IMR-90 (cell line): Measurements from ENCODE around the gene TRIM24. TPM values are rescaled to one million over a fixed set of nuclear protein-coding genes. Genes with fewer than 3 reads are reported as not detected.

Experiments
- ATAC-seq: fragments of 200-7000 bp; cut with Tn5 transposase; 2 replicates; pipeline ENCODE4 v1.9.1; 2020; ENCODE audit warnings: low read depth, mild to moderate bottlenecking, moderate library complexity
- BruUV-seq: library from RNA; stranded (reverse); fragments of 400-500 nt; replicated peaks from 2 replicates; lab custom pipeline; 2021; lab: Mats Ljungman, UMichigan
- CTCF ChIA-PET: fragments of 300-600 bp; formaldehyde crosslinking; extraction: SDS; loops from one replicate; lab custom pipeline; 2021; ENCODE audit warnings: antibody characterized with exemption; lab: Yijun Ruan, JAX
- POLR2A ChIA-PET: fragments of 300-600 bp; sonication (Branson Sonifier 250); formaldehyde crosslinking; loops from one replicate; lab custom pipeline; 2022; ENCODE audit warnings: antibody characterized with exemption; ENCODE audit not compliant: unreplicated experiment; lab: Charles Lee
- DNase-seq: peaks from one replicate; pipeline ENCODE4 v3.0.0; 2013
- H2AFZ ChIP-seq: replicated peaks from 2 replicates; pipeline ENCODE3; 2013; ENCODE audit warnings: low read length, mild to moderate bottlenecking; ENCODE audit not compliant: poor library complexity
- H2AK5ac ChIP-seq: 2 replicates; pipeline ENCODE4 v1.6.1; 2013; ENCODE audit warnings: low read depth, low read length, inconsistent platforms
- H2AK9ac ChIP-seq: replicated peaks from 2 replicates; pipeline ENCODE3; 2013; ENCODE audit warnings: mild to moderate bottlenecking, low read depth, low read length, moderate library complexity; ENCODE audit not compliant: poor library complexity
- H2BK120ac ChIP-seq: 2 replicates; pipeline ENCODE4 v1.6.1; 2013; ENCODE audit warnings: low read depth, low read length, inconsistent platforms
- H2BK15ac ChIP-seq: 3 replicates; pipeline ENCODE4 v1.6.1; 2013; ENCODE audit warnings: low read depth, low read length, inconsistent platforms
- H2BK20ac ChIP-seq: 2 replicates; pipeline ENCODE4 v1.6.1; 2013; ENCODE audit warnings: low read depth, mild to moderate bottlenecking, inconsistent platforms, low read length, moderate library complexity
- H2BK5ac ChIP-seq: 2 replicates; pipeline ENCODE4 v1.6.1; 2013; ENCODE audit warnings: mild to moderate bottlenecking, low read depth, low read length, inconsistent platforms; ENCODE audit not compliant: poor library complexity, severe bottlenecking
- H3K14ac ChIP-seq: replicated peaks from 2 replicates; pipeline ENCODE4 v1.6.1; 2013; ENCODE audit warnings: low read depth, low read length, inconsistent platforms
- H3K18ac ChIP-seq: 2 replicates; pipeline ENCODE4 v1.6.1; 2013; ENCODE audit warnings: low read depth, low read length, control low read depth
- H3K23ac ChIP-seq: 2 replicates; pipeline ENCODE4 v1.6.1; 2013; ENCODE audit warnings: low read depth, low read length, inconsistent platforms
- H3K27ac ChIP-seq: 2 replicates; pipeline ENCODE4 v1.5.1; 2013; ENCODE audit warnings: mild to moderate bottlenecking, control low read depth, low read length; ENCODE audit not compliant: insufficient read depth
- H3K27me3 ChIP-seq: 2 replicates; pipeline ENCODE4 v1.6.1; 2013; ENCODE audit warnings: low read length; ENCODE audit not compliant: control insufficient read depth, insufficient read depth
- H3K36me3 ChIP-seq: 2 replicates; pipeline ENCODE4 v1.6.1; 2013; ENCODE audit warnings: low read length, mixed read lengths; ENCODE audit not compliant: control insufficient read depth, insufficient read depth
- H3K4ac ChIP-seq: 2 replicates; pipeline ENCODE4 v1.6.1; 2013; ENCODE audit warnings: low read depth, low read length, inconsistent platforms
- H3K4me1 ChIP-seq: 2 replicates; pipeline ENCODE4 v1.6.1; 2013; ENCODE audit warnings: low read length, mixed read lengths; ENCODE audit not compliant: control insufficient read depth, insufficient read depth
- H3K4me2 ChIP-seq: 2 replicates; pipeline ENCODE4 v1.6.1; 2013; ENCODE audit warnings: low read depth, mild to moderate bottlenecking, control low read depth, low read length, moderate library complexity
- H3K4me3 ChIP-seq: 2 replicates; pipeline ENCODE4 v1.5.1; 2013; ENCODE audit warnings: low read depth, mild to moderate bottlenecking, control low read depth, low read length, moderate library complexity; ENCODE audit not compliant: insufficient read depth
- H3K56ac ChIP-seq: 2 replicates; pipeline ENCODE4 v1.6.1; 2013; ENCODE audit warnings: low read length, inconsistent platforms; ENCODE audit not compliant: insufficient read depth; ENCODE audit errors: extremely low read depth
- H3K79me1 ChIP-seq, 2 experiments: 2 replicates each; pipeline ENCODE4 v1.6.1; 2013; ENCODE audit warnings: low read length in 2 of 2, inconsistent platforms in 1 of 2, low read depth in 1 of 2
- H3K9ac ChIP-seq: 2 replicates; pipeline ENCODE4 v1.6.1; 2013; ENCODE audit warnings: low read depth, low read length, control low read depth
- H3K9me1 ChIP-seq: 2 replicates; pipeline ENCODE4 v1.6.1; 2013; ENCODE audit warnings: low read length, inconsistent platforms; ENCODE audit not compliant: insufficient read depth
- H3K9me3 ChIP-seq: 2 replicates; pipeline ENCODE4 v1.6.1; 2013; ENCODE audit warnings: low read length; ENCODE audit not compliant: control insufficient read depth, insufficient read depth
- H4K20me1 ChIP-seq: 2 replicates; pipeline ENCODE4 v1.6.1; 2013; ENCODE audit warnings: low read length, inconsistent platforms; ENCODE audit not compliant: insufficient read depth
- H4K5ac ChIP-seq: 2 replicates; pipeline ENCODE4 v1.6.1; 2013; ENCODE audit warnings: mild to moderate bottlenecking, low read depth, low read length, control low read depth
- H4K8ac ChIP-seq, 2 experiments: 2 replicates each; pipeline ENCODE4 v1.6.1; 2013; ENCODE audit warnings: low read depth in 2 of 2, low read length in 2 of 2, control low read depth in 1 of 2, inconsistent platforms in 1 of 2
- H4K91ac ChIP-seq: 2 replicates; pipeline ENCODE4 v1.6.1; 2013; ENCODE audit warnings: low read depth, low read length, inconsistent platforms; ENCODE audit not compliant: insufficient read depth
- BHLHE40 ChIP-seq: fragments of 150-350 bp; IDR thresholded peaks from 2 replicates; pipeline ENCODE4 v1.6.1; 2016; ENCODE audit warnings: mild to moderate bottlenecking, low read depth, low read length
- CEBPB ChIP-seq: IDR thresholded peaks from 2 replicates; pipeline ENCODE4 v1.6.1; 2012; ENCODE audit warnings: low read depth, low read length, improper control_type of control experiment
- CHD1 ChIP-seq: IDR thresholded peaks from 2 replicates; pipeline ENCODE4 v1.6.1; 2012; ENCODE audit warnings: low read depth, low read length, improper control_type of control experiment
- FOS ChIP-seq: fragments of 150-350 bp; IDR thresholded peaks from 2 replicates; pipeline ENCODE4 v1.6.1; 2016; ENCODE audit warnings: low read depth, low read length
- MAFK ChIP-seq: IDR thresholded peaks from 2 replicates; pipeline ENCODE4 v1.6.1; 2012; ENCODE audit warnings: low read depth, low read length, improper control_type of control experiment
- MXI1 ChIP-seq: IDR thresholded peaks from 2 replicates; pipeline ENCODE4 v1.6.1; 2012; ENCODE audit warnings: low read depth, mild to moderate bottlenecking, low read length, moderate library complexity, borderline replicate concordance
- NFE2L2 ChIP-seq: fragments of 150-350 bp; IDR thresholded peaks from 2 replicates; pipeline ENCODE4 v1.6.1; 2016; ENCODE audit warnings: low read depth, mild to moderate bottlenecking, low read length
- RAD21 ChIP-seq: IDR thresholded peaks from 2 replicates; pipeline ENCODE4 v1.6.1; 2012; ENCODE audit warnings: low read length, improper control_type of control experiment
- RCOR1 ChIP-seq: IDR thresholded peaks from 2 replicates; pipeline ENCODE4 v1.6.1; 2012; ENCODE audit warnings: mild to moderate bottlenecking, low read length, improper control_type of control experiment; ENCODE audit not compliant: insufficient replicate concordance
- RFX5 ChIP-seq: IDR thresholded peaks from 2 replicates; pipeline ENCODE4 v1.8.0; 2012; ENCODE audit warnings: low read depth, mild to moderate bottlenecking, low read length, moderate library complexity
- SMC3 ChIP-seq: fragments of 150-350 bp; IDR thresholded peaks from 2 replicates; pipeline ENCODE4 v1.6.1; 2016; ENCODE audit warnings: low read depth, mild to moderate bottlenecking, antibody characterized with exemption, low read length, moderate library complexity
- WGBS, 2 experiments: methylation state at CpG; one replicate each; pipeline versions ENCODE4 v1.1.5 to v1.1.7; 2013; ENCODE audit warnings: missing lambda C conversion rate in 2 of 2; ENCODE audit not compliant: insufficient read length in 1 of 2; ENCODE audit errors: extremely low coverage in 2 of 2; 5-methylcytosine and 5-hydroxymethylcytosine counted together
- dilution Hi-C: fragments of 300-500 bp; cut with HindIII; formaldehyde crosslinking; loops from one replicate; pipeline ENCODE4 v1.14.3; 2018; ENCODE audit warnings: low sequenced_read_pairs; ENCODE audit not compliant: unreplicated experiment
- in situ Hi-C: fragments of 300-500 bp; cut with MboI; formaldehyde crosslinking; loops from 3 replicates; pipeline ENCODE4 v1.14.3; 2019; ENCODE audit warnings: low sequenced_read_pairs, inconsistent platforms, mixed read lengths
- intact Hi-C: fragments of 100-400 bp; cut with micrococcal nuclease; formaldehyde crosslinking; loops from 2 replicates; pipeline ENCODE4 v1.10.0; 2022
- polyA plus RNA-seq, 3 experiments: library from polyadenylated mRNA; depleted of rRNA; stranded (reverse); fragments of >200 nt; gene quantifications; 2 replicates each; pipeline ENCODE4 v1.2.3, GENCODE V29; 2012; ENCODE audit warnings: low replicate concordance in 1 of 3
- total RNA-seq: library from RNA; depleted of rRNA; stranded (reverse); fragments of >200 nt; gene quantifications from 2 replicates; pipeline ENCODE4 v1.2.3, GENCODE V29; 2012
- TF ChIP-seq, protein P1 (sequence below): conservative IDR thresholded peaks from 2 replicates; pipeline ENCODE4 v1.5.1; 2012; ENCODE audit warnings: mild to moderate bottlenecking, low read depth, low read length, improper control_type of control experiment
- TF ChIP-seq, protein P2 (sequence below): fragments of 150-350 bp; IDR thresholded peaks from 2 replicates; pipeline ENCODE4 v1.6.1; 2016; ENCODE audit warnings: low read depth, mild to moderate bottlenecking, low read length, moderate library complexity, borderline replicate concordance
- TF ChIP-seq, protein P3 (sequence below): fragments of 150-350 bp; IDR thresholded peaks from 2 replicates; pipeline ENCODE4 v1.6.1; 2017; ENCODE audit warnings: mild to moderate bottlenecking, antibody characterized with exemption, low read length, low read depth

The TRIM24 gene
- total and polyA plus RNA-seq, 2 of the 4 experiments (the other 2 are of a cell fraction) = 4.1 to 5.7 TPM

DNA sequence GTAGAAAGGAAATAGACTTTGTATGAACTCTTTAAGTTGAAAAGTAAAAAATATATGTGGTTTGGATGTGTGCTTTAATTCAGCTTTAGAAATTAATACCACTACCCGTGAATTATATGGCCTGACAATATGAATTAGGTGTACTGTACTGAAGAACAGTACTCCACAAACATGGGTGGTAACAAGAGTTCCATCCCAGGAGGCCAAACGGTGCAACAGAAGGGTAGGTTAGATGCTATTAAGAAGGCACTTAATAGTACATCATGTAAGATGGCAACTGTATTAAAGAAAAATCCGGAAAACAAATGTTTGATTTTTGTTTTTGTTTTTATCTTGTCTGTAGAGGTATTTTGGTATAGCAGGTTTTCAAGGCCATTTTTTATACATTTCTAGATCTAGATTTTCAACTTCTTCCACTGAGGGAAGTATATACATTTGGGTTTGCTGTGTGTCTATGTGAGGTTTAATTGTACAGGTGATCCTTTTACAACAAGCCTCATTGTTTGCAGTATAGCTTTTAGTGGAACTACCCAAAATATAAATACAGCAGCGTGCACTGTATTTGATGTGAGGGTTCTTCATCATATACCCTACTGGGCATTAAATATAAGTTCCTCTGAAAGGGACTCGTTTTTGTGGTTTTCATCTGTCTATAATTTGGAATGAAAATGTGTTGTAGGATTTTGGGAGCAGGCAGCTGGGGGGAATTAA, 125.4 kb downstream of the TRIM24 start:
- Histone ChIP-seq H3K4ac (no peak overlapping the region), H4K5ac (no peak overlapping the region), H2AFZ (no peak overlapping the region), H4K20me1 (no peaks in the 10 kb centered on the region), H2BK15ac (no peak overlapping the region), H3K9me1 (no peaks in the 10 kb centered on the region), H3K56ac (no peak overlapping the region), H3K27ac (no peak overlapping the region), H2BK20ac (no peak overlapping the region), H2BK120ac (no peak overlapping the region), H3K36me3 (no peaks in the 10 kb centered on the region), H3K4me1 (no peaks in the 10 kb centered on the region), H2AK5ac (no peak overlapping the region), H3K79me1 (no peaks in the 10 kb centered on the region), H3K9me3 (no peaks in the 10 kb centered on the region), H3K9ac (no peak overlapping the region), H3K27me3 (no peaks in the 10 kb centered on the region), H3K18ac (no peak overlapping the region), H4K91ac (no peak overlapping the region), H3K4me2 (no peak overlapping the region), H3K4me3 (no peak overlapping the region), H2BK5ac (no peak overlapping the region), H3K14ac (no peak overlapping the region), H2AK9ac (no peak overlapping the region), H3K23ac (no peak overlapping the region), H4K8ac (no peak overlapping the region)
- CTCF ChIA-PET = no interaction called here
- intact Hi-C loops = no loop called here
- no peak for DNase-seq
- no CpG with 5 or more reads among the region's 5 CpGs for WGBS, 2 experiments
- POLR2A ChIA-PET = no interaction called here
- in situ Hi-C loops = no loop called here
- dilution Hi-C loops = no loop called here
- BruUV-seq = no TSS peak
- TF ChIP-seq SMC3 (no peak), FOS (no peak), RFX5 (no peak), MXI1 (no peak), CHD1 (no peak), RAD21 (no peak), BHLHE40 (no peak), MAFK (no peak), CEBPB (no peak), NFE2L2 (no peak), RCOR1 (no peak)
- TF ChIP-seq, protein P1, sequence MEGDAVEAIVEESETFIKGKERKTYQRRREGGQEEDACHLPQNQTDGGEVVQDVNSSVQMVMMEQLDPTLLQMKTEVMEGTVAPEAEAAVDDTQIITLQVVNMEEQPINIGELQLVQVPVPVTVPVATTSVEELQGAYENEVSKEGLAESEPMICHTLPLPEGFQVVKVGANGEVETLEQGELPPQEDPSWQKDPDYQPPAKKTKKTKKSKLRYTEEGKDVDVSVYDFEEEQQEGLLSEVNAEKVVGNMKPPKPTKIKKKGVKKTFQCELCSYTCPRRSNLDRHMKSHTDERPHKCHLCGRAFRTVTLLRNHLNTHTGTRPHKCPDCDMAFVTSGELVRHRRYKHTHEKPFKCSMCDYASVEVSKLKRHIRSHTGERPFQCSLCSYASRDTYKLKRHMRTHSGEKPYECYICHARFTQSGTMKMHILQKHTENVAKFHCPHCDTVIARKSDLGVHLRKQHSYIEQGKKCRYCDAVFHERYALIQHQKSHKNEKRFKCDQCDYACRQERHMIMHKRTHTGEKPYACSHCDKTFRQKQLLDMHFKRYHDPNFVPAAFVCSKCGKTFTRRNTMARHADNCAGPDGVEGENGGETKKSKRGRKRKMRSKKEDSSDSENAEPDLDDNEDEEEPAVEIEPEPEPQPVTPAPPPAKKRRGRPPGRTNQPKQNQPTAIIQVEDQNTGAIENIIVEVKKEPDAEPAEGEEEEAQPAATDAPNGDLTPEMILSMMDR = no peak
- TF ChIP-seq, protein P2, sequence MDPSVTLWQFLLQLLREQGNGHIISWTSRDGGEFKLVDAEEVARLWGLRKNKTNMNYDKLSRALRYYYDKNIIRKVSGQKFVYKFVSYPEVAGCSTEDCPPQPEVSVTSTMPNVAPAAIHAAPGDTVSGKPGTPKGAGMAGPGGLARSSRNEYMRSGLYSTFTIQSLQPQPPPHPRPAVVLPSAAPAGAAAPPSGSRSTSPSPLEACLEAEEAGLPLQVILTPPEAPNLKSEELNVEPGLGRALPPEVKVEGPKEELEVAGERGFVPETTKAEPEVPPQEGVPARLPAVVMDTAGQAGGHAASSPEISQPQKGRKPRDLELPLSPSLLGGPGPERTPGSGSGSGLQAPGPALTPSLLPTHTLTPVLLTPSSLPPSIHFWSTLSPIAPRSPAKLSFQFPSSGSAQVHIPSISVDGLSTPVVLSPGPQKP = no peak
- TF ChIP-seq, protein P3, sequence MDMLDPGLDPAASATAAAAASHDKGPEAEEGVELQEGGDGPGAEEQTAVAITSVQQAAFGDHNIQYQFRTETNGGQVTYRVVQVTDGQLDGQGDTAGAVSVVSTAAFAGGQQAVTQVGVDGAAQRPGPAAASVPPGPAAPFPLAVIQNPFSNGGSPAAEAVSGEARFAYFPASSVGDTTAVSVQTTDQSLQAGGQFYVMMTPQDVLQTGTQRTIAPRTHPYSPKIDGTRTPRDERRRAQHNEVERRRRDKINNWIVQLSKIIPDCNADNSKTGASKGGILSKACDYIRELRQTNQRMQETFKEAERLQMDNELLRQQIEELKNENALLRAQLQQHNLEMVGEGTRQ = no peak
- no peak for ATAC-seq
